Spleen (tissue), 11 donors: ENCODE data around the gene NUMB. TPM values are rescaled to one million over a fixed set of nuclear protein-coding genes. Genes with fewer than 3 reads are reported as not detected.

Experiments
- DNase-seq: peaks from one replicate; pipeline ENCODE4 v3.0.0-alpha.2; 2020
- H3K27ac ChIP-seq, 8 donors: fragments of 200-600 bp; sonication (generic) in 7 of 8; 1 replicate in 4 of 8; 2 replicates in 4 of 8; pipeline versions ENCODE4 v1.5.0 to v1.8.0; 2016 to 2021; ENCODE audit warnings: inconsistent platforms in 4 of 8, mild to moderate bottlenecking in 4 of 8, moderate library complexity in 1 of 8
- H3K27me3 ChIP-seq, 7 donors: fragments of 200-600 bp; sonication (generic) in 6 of 7; replicated peaks in 1 of 7; 1 replicate in 4 of 7; 2 replicates in 3 of 7; pipeline versions ENCODE4 v1.5.0 to v1.8.0; 2016 to 2021; ENCODE audit warnings: inconsistent platforms in 3 of 7, mild to moderate bottlenecking in 1 of 7
- H3K36me3 ChIP-seq, 6 donors: fragments of 200-600 bp; sonication (generic) in 5 of 6; 1 replicate in 4 of 6; 2 replicates in 2 of 6; pipeline versions ENCODE4 v1.5.0 to v1.8.0; 2016 to 2021; ENCODE audit warnings: inconsistent platforms in 2 of 6
- H3K4me1 ChIP-seq, 6 donors: fragments of 200-600 bp; sonication (generic) in 5 of 6; 1 replicate in 3 of 6; 2 replicates in 3 of 6; pipeline versions ENCODE4 v1.5.0 to v1.8.0; 2016 to 2021; ENCODE audit warnings: inconsistent platforms in 3 of 6
- H3K4me3 ChIP-seq, 8 donors: fragments of 200-600 bp; sonication (generic) in 7 of 8; 1 replicate in 4 of 8; 2 replicates in 4 of 8; pipeline versions ENCODE4 v1.5.0 to v1.8.0; 2016 to 2021; ENCODE audit warnings: inconsistent platforms in 4 of 8, mild to moderate bottlenecking in 4 of 8, moderate library complexity in 2 of 8
- H3K9me3 ChIP-seq, 8 donors: fragments of 200-600 bp; sonication (generic) in 7 of 8; 1 replicate in 4 of 8; 2 replicates in 4 of 8; pipeline versions ENCODE4 v1.5.0 to v1.8.0; 2016 to 2021; ENCODE audit warnings: inconsistent platforms in 4 of 8
- CTCF ChIP-seq, 11 experiments: fragments of 200-600 bp in 7 of 11; fragments of 450-650 bp in 4 of 11; sonication (generic) in 4 of 11; IDR thresholded peaks in 8 of 11; conservative IDR thresholded peaks in 3 of 11; 1 replicate in 7 of 11; 2 replicates in 4 of 11; pipeline versions ENCODE4 v1.4.0 to v1.8.0; 2016 to 2021; ENCODE audit warnings: antibody characterized with exemption in 11 of 11, inconsistent platforms in 4 of 11, mild to moderate bottlenecking in 1 of 11
- POLR2A ChIP-seq, 3 donors: fragments of 450-650 bp; IDR thresholded peaks; one replicate each; pipeline ENCODE4 v1.5.1; 2017; ENCODE audit warnings: antibody characterized with exemption in 3 of 3, mild to moderate bottlenecking in 1 of 3
- POLR2AphosphoS5 ChIP-seq, 3 donors: sonication (generic); formaldehyde crosslinking; IDR thresholded peaks; one replicate each; pipeline ENCODE4 v1.5.1; 2017; ENCODE audit warnings: antibody characterized with exemption in 3 of 3
- WGBS, 5 donors: extraction: QIAGEN DNeasy Blood & Tissue Kit in 3 of 5; methylation state at CpG; one replicate each; pipeline versions ENCODE4 v1.1.5 to v1.1.7; 2013 to 2018; 5-methylcytosine and 5-hydroxymethylcytosine counted together
- intact Hi-C: fragments of 100-400 bp; cut with DNase I; formaldehyde crosslinking; loops from one replicate; pipeline ENCODE4 v1.15.0; 2023; ENCODE audit warnings: low total_unique reads
- polyA plus RNA-seq, 3 donors: library from polyadenylated mRNA; stranded (reverse); fragments of 200-250 nt; gene quantifications; one replicate each; pipeline ENCODE4 v1.2.1, GENCODE V29; 2013
- total RNA-seq, 7 donors: library from RNA; depleted of rRNA in 3 of 7; stranded (reverse); fragments of >200 nt in 3 of 7; fragmentation: NEBNext Ultra II Directional in 4 of 7; extraction: Animal tissue kit (Norgen Biotek cat#: 25700) in 4 of 7; gene quantifications; one replicate each; pipeline versions ENCODE4 v1.1.0 to v1.2.1, GENCODE V29; 2016 to 2021
- donor health status: healthy with polysubstance abuse.
- donor health status: DM: no; HTN: no; CAD: no; lungs with moderate emphysema.
- donor health status: DM: no; HTN: no; CAD: no.
- donor health status: Bipolar disorder and iron deficiency.
- donor health status: healthy.
- donor health status: DM: no; HTN: no; CAD: no.
- donor health status: DM: yes; HTN: yes; CAD: no.

The NUMB gene
- total and polyA plus RNA-seq, 10 donors: 19.8 to 165 (median 92.9) TPM

- TF ChIP-seq CTCF (IDR thresholded peaks at IDR 0.05 in 8 of 11, conservative IDR thresholded peaks at IDR 0.05 in 3 of 11): no peak
- TF ChIP-seq POLR2AphosphoS5 (IDR thresholded peaks at IDR 0.05): no peak
- TF ChIP-seq POLR2A (IDR thresholded peaks at IDR 0.05): no peak
Measured at GRCh38 chr14:73233564-73233963, 224.8 kb downstream of the NUMB start.

GRCh38 chr14:73232984-73233383 lies 225.4 kb downstream of the NUMB start:
- Histone ChIP-seq H3K4me1 (peaks cover 11 to 78% (median 36%) of the 10 kb centered on the region in 6 donors), H3K9me3 (no peaks in the 10 kb centered on the region), H3K27ac (peak overlapping the region in 1 of 8 donors; percentile 64), H3K4me3 (no peak overlapping the region), H3K27me3 (peaks cover 0 to 52% (median 16%) of the 10 kb centered on the region in 7 donors), H3K36me3 (peaks cover 0 to 15% (median 5%) of the 10 kb centered on the region in 6 donors)
- intact Hi-C loops: no loop called here
- DNase-seq: no peak
- 76 to 88% (median 81%) methylated on average over 8 of the region's 8 CpGs for WGBS, 5 donors
- TF ChIP-seq POLR2AphosphoS5 (IDR thresholded peaks at IDR 0.05) (no peak), POLR2A (IDR thresholded peaks at IDR 0.05) (no peak), CTCF (IDR thresholded peaks at IDR 0.05 in 8 of 11, conservative IDR thresholded peaks at IDR 0.05 in 3 of 11) (no peak)

More at GRCh38 chr14:73233564-73233963, 224.8 kb downstream of the NUMB start:
- Histone ChIP-seq H3K27me3 (peaks cover 0 to 57% (median 22%) of the 10 kb centered on the region in 7 donors), H3K36me3 (peaks cover 0 to 9% (median 3%) of the 10 kb centered on the region in 6 donors), H3K27ac (no peak overlapping the region), H3K4me3 (no peak overlapping the region), H3K4me1 (peaks cover 15 to 79% (median 39%) of the 10 kb centered on the region in 6 donors), H3K9me3 (no peaks in the 10 kb centered on the region)
- no peak for DNase-seq
- intact Hi-C loops: no loop called here
- 83 to 94% (median 92%) methylated on average over 10 of the region's 10 CpGs for WGBS, 5 donors

- H3K4me1 ChIP-seq: peaks cover 6 to 72% (median 30%) of the 10 kb centered on the region in 6 donors
- no peak for DNase-seq
Measured at GRCh38 chr14:73231981-73232851, 226.1 kb downstream of the NUMB start.

More at GRCh38 chr14:73231981-73232851, 226.1 kb downstream of the NUMB start:
- WGBS, 5 donors: 44 to 55% (median 51%) methylated on average over 15 to 19 of the region's 19 CpGs
- peaks cover 0 to 44% (median 8%) of the 10 kb centered on the region in 7 donors for H3K27me3 ChIP-seq
- no peaks in the 10 kb centered on the region for H3K9me3 ChIP-seq
- peak overlapping the region in 7 of 8 donors; percentile 2 to 69 (median 58) for H3K27ac ChIP-seq
- peak; percentile 48 to 60 (median 50) for TF ChIP-seq POLR2AphosphoS5 (IDR thresholded peaks at IDR 0.05)
- peak in 7 of 11 experiments; percentile 13 to 44 (median 24) for TF ChIP-seq CTCF (IDR thresholded peaks at IDR 0.05 in 8 of 11, conservative IDR thresholded peaks at IDR 0.05 in 3 of 11)
- TF ChIP-seq POLR2A (IDR thresholded peaks at IDR 0.05): no peak
- H3K36me3 ChIP-seq: peaks cover 0 to 23% (median 5%) of the 10 kb centered on the region in 6 donors
- no peak overlapping the region for H3K4me3 ChIP-seq
- intact Hi-C loops: no loop called here
